ENCODE measurements around the gene MC2R. TPM values are rescaled to one million over a fixed set of nuclear protein-coding genes. Genes with fewer than 3 reads are reported as not detected.

Gene MC2R
- total and polyA plus RNA-seq, 2 experiments from 2014 or later = not detected

GRCh38 chr18:13934676-13935075 is 19.3 kb upstream of the MC2R start:
- no peak overlapping the region for H2AFZ ChIP-seq
- WGBS (ENCODE audit: low lambda C conversion rate, missing lambda C conversion rate) = 89% methylated on average over 6 of the region's 6 CpGs
- no peaks in the 10 kb centered on the region for H3K4me1 ChIP-seq (ENCODE audit: insufficient read depth)

GRCh38 chr18:13934058-13934457 is 18.7 kb upstream of the MC2R start:
- Histone ChIP-seq H3K36me3 (replicated peaks; ENCODE audit: insufficient read depth, low read depth) (no peaks in the 10 kb centered on the region), H3K9me3 (ENCODE audit: low read depth) (no peaks in the 10 kb centered on the region), H3K27ac (no peak overlapping the region), H3K9me2 (replicated peaks; ENCODE audit: insufficient read depth) (no peaks in the 10 kb centered on the region), H3K27me3 (no peaks in the 10 kb centered on the region), H3K79me2 (no peaks in the 10 kb centered on the region), H4K20me1 (ENCODE audit: insufficient read depth, poor library complexity, severe bottlenecking) (no peaks in the 10 kb centered on the region), H3K4me3 (no peak overlapping the region), H2AFZ (no peak overlapping the region), H3K4me2 (no peak overlapping the region), H3K4me1 (ENCODE audit: insufficient read depth) (no peaks in the 10 kb centered on the region)
- no peak for TF ChIP-seq EZH2phosphoT487 (IDR thresholded peaks at IDR 0.05; ENCODE audit: low read depth, severe bottlenecking, unreplicated experiment)
- no peak for TF ChIP-seq CTCF (IDR thresholded peaks at IDR 0.05; ENCODE audit: poor library complexity)
- TF ChIP-seq EZH2 (IDR thresholded peaks at IDR 0.05; ENCODE audit: borderline replicate concordance) = no peak
- 78% methylated on average over 3 of the region's 3 CpGs for WGBS (ENCODE audit: low lambda C conversion rate, missing lambda C conversion rate)
- DNase-seq (ENCODE audit: low spot score) = no peak

More at GRCh38 chr18:13934676-13935075, 19.3 kb upstream of the MC2R start:
- H3K27me3 ChIP-seq = no peaks in the 10 kb centered on the region
- H3K9me3 ChIP-seq (ENCODE audit: low read depth) = no peaks in the 10 kb centered on the region
- H3K4me2 ChIP-seq = no peak overlapping the region
- no peaks in the 10 kb centered on the region for H3K9me2 ChIP-seq (replicated peaks; ENCODE audit: insufficient read depth)
- DNase-seq (ENCODE audit: low spot score) = no peak
- H4K20me1 ChIP-seq (ENCODE audit: insufficient read depth, poor library complexity, severe bottlenecking) = no peaks in the 10 kb centered on the region
- H3K27ac ChIP-seq = no peak overlapping the region
- TF ChIP-seq CTCF (IDR thresholded peaks at IDR 0.05; ENCODE audit: poor library complexity) = no peak
- TF ChIP-seq EZH2phosphoT487 (IDR thresholded peaks at IDR 0.05; ENCODE audit: low read depth, severe bottlenecking, unreplicated experiment) = no peak
- TF ChIP-seq EZH2 (IDR thresholded peaks at IDR 0.05; ENCODE audit: borderline replicate concordance) = no peak
- no peaks in the 10 kb centered on the region for H3K36me3 ChIP-seq (replicated peaks; ENCODE audit: insufficient read depth, low read depth)
- H3K79me2 ChIP-seq = no peaks in the 10 kb centered on the region
- H3K4me3 ChIP-seq = no peak overlapping the region

DNA sequence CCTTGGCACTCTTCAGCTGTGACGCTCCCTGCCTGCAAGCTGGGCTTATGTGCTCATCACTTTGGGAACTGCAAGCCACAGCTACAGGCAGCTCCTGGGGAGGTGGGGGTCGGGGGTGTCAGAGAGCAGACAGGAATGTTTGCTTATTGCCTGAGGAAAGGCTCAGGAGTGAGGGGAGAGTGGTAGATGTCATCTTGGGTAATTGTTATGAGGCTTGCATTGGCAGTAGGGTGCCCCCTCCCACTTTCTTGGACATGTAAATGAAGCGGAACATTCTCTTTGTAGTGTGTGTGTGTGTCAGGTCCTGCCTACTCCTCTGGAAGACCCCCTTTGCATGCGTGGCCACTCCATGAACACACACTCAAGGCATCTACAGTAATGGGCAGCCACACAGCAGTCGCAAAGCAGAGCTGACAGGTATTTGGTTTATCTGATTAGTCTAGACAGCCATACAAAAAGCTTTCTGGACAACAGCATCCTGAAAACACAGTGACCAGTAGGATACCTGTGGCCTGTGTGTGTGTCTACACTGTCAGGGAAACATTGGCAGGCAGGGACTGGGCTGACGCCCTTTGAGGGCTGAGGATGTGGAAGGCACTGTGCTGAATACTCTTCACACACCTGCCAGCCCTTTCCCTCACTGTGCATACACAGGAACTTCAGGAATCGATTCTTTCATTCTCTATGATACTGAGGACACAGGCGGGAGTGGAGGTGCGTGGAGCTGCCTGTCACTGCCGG is 17.1 kb upstream of the MC2R start:
- Histone ChIP-seq H3K4me1 (ENCODE audit: insufficient read depth) (no peaks in the 10 kb centered on the region), H2AFZ (no peak overlapping the region), H3K9me2 (replicated peaks; ENCODE audit: insufficient read depth) (no peaks in the 10 kb centered on the region), H3K27me3 (no peaks in the 10 kb centered on the region), H4K20me1 (ENCODE audit: insufficient read depth, poor library complexity, severe bottlenecking) (no peaks in the 10 kb centered on the region), H3K36me3 (replicated peaks; ENCODE audit: insufficient read depth, low read depth) (no peaks in the 10 kb centered on the region), H3K9me3 (ENCODE audit: low read depth) (no peaks in the 10 kb centered on the region), H3K4me2 (no peak overlapping the region), H3K27ac (no peak overlapping the region), H3K4me3 (no peak overlapping the region), H3K79me2 (no peaks in the 10 kb centered on the region)
- no peak for DNase-seq (ENCODE audit: low spot score)
- TF ChIP-seq EZH2phosphoT487 (IDR thresholded peaks at IDR 0.05; ENCODE audit: low read depth, severe bottlenecking, unreplicated experiment) (no peak), EZH2 (IDR thresholded peaks at IDR 0.05; ENCODE audit: borderline replicate concordance) (no peak), CTCF (IDR thresholded peaks at IDR 0.05; ENCODE audit: poor library complexity) (no peak)
- 71% methylated on average over 10 of the region's 10 CpGs for WGBS (ENCODE audit: low lambda C conversion rate, missing lambda C conversion rate)
